Measurements from ENCODE around the gene OR5AR1.
"Not testable (repeated sequence)": the region's sequence is repeated elsewhere in the genome, so short reads cannot be mapped to it uniquely, and the experiment has no call there.

OR5AR1 gene

GRCh38 chr11:56663386-56663785 is at the start of gene OR5AR1:
OR5AR1 (plus strand) TSS chr11:56663686; CDS start chr11:56663686, 0 bp downstream.
- DNase-seq: no peak

- no peak for DNase-seq
Measured at GRCh38 chr11:56624661-56625110, 38.8 kb upstream of the OR5AR1 start.

DNA sequence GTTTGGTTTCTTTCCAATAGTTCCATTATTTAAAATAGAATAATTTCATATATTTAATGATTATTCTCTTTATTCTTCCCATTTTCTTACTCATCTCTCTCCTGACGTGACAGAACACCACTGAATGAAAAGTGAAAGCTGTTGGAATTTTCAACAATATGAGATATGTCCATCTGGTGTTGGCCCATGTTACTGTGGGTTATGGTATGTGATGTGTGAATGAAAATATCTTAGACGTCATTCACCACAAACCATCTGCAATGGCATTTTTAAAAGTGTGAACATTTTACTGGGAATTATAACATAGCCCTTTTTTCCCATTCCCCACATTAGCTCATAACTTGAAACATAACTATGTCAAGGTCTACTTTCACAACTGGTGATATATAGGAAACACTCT is 37.5 kb upstream of the OR5AR1 start:
- no peak for DNase-seq

DNA sequence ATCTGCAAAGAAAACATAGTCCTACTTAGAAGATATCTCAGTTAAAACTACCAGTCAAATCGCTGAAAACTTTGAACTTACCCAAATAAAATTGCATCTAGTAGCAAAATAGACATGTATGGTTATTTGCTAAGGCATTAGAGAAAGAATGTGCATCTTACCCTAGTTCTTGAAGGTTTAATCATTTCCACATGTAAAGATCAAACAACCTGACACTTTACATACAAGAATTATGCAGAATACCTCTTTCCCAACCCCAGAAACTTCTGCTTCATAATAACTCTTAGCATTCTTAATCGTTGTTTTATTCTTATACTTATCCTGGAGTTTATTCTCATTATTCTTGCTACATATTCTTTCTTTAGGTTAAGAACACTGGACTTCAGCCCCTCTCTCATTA is 31.2 kb upstream of the OR5AR1 start:
- DNase-seq: no peak

- no peak for DNase-seq
Measured at GRCh38 chr11:56636861-56637260, 26.6 kb upstream of the OR5AR1 start.

- DNase-seq: no peak
Measured at GRCh38 chr11:56637500-56637899, 26.0 kb upstream of the OR5AR1 start.

GRCh38 chr11:56642339-56642738 is 21.1 kb upstream of the OR5AR1 start, which contains the start of gene OR5AP2:
OR5AP2 (minus strand) TSS chr11:56642439; CDS start chr11:56642439, 0 bp downstream.
- DNase-seq: no peak

DNA sequence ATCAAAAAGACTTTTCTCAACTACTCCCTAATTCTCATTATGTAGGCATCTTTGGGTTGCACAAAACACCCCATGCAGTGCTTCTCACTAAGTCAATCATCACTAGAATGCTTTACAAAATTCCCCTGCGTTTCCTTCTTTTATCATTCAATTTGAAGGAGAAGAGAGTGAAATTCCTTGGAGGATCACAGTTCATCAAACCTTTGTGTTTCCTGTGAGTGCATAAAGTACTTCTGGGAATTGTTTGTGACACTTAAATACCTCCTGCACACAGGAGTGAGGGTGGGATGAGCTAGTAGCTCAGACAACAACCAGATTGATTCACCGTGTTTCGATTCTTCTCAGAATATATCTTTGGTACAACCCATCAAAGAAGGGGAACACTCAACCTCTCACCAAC is 3.7 kb upstream of the OR5AR1 start:
- DNase-seq: no peak

DNA sequence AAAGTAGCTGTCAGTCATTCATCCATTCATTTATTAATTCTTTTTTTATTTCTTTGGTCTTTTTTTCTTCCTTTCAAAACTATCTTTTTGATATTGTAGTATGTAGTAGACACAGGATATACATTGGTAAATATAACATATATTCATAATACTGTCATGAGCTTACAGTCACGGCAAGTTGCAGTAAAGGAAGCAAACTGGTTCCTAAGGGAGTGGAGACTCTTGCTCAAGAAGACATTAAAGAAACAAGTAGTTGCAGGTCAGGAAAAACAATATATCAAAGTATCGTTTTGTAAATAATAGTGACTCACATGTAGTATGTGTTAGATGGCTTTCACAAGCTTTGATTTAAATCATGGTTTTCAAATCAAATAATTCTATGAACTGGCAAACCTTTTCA is 7.5 kb downstream of the OR5AR1 start:
- no peak for DNase-seq

DNA sequence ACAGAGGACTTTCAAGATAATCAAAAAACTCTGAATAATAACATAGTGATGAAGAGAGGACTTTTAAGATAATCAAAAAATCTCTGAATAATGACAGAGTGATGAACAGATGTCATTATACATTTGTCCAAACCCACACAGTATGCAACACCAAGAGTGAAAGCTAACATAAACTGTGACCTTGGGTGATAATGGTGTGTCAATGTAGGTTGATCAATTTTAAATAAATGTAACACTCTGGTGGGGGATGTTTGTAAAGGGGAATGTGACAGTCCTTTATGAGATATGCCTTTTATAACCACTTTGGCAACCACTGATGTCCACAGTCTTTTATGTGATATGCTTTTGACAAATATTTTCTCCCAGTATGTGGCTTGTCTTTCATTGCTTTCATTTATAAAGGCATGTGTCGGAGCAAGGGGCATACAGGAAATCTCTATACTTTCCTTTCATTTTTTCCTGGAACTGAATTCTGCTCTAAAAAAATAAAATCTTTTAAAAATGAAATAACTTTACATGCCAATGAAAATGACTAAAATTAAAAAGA is 25.1 kb downstream of the OR5AR1 start:
- no peak for DNase-seq

GRCh38 chr11:56691179-56691578 is 27.7 kb downstream of the OR5AR1 start:
- DNase-seq: not testable (repeated sequence)

GRCh38 chr11:56693428-56693827 is 29.9 kb downstream of the OR5AR1 start:
- DNase-seq: no peak

DNA sequence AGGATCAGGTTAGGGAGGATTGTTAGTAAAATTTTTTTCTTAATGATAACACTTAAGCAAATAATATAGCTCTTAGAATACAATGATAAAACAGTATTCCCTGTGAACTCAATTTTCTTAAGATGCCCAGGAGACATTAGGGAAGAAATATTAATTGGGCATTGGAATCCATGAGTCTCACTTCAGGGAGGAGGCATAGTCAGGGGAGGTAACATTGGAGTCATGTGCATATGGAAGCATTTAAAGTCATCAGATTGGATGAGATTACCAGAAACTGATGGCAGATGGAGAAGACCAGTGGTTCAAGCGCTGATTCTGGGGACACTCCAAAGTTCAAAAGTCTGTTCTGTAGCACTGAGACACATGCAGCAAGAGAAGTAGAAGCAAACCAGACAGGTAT is 35.3 kb downstream of the OR5AR1 start, which contains the start of gene OR9G1:
TSS of gene OR9G1 (plus strand) at position 301 of the 400 bp plus-strand sequence. CDS start 1,293 bp downstream, outside the sequence.
- no peak for DNase-seq

- DNase-seq: no peak
Measured at GRCh38 chr11:56700242-56700913, 36.9 kb downstream of the OR5AR1 start.

DNA sequence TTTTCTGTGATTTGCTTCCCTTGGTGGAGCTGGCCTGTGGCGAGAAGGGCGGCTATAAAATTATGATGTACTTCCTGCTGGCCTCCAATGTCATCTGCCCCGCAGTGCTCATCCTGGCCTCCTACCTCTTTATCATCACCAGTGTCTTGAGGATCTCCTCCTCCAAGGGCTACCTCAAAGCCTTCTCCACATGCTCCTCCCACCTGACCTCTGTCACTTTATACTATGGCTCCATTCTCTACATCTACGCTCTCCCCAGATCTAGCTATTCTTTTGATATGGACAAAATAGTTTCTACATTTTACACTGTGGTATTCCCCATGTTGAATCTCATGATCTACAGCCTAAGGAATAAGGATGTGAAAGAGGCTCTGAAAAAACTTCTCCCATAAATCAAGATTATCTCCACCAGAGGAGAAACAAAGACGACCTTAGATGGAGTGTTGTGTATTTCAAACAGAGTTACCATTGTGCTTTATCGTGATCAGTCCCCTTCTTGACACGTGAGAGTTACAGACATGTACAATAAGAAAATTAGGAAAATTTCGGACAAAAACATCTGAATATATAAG is 37.5 kb downstream of the OR5AR1 start:
- no peak for DNase-seq

GRCh38 chr11:56705784-56706396 is 42.4 kb downstream of the OR5AR1 start:
- no peak for DNase-seq

DNA sequence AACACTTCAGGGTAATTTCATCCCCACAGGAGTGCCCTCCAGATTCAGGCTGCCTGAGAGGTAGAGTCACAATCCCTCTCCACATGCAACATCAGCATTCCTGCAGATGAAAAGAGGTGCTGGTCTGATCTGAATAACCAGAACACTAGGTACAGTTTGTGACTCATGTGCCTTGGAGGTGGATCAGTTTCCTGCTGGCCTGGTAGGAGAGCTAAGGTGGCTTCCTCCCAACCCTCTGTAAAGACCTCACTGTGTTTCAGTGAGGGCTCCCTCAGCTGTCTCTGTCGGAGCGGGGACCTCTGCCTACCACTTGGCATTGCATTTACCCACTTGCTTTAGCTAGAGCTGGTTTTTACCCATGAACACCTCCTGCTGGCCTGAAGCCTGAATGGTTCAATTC is 43.0 kb downstream of the OR5AR1 start:
- no peak for DNase-seq

GRCh38 chr11:56714206-56714605 is 50.7 kb downstream of the OR5AR1 start:
- DNase-seq: no peak

Measured in stimulated activated naive CD4-positive, alpha-beta T cell (primary cell).